ENCODE results near the gene ATOH1. TPM values are rescaled to one million over a fixed set of nuclear protein-coding genes. Genes with fewer than 3 reads are reported as not detected.

Gene ATOH1
- total RNA-seq, 1 donor from 2014 or later, result not detected

- H3K27me3 Mint-ChIP-seq (ENCODE audit: low read depth), result peaks cover 44% of the 10 kb centered on the region
- H3K4me3 Mint-ChIP-seq (ENCODE audit: unreplicated experiment), result no peak overlapping the region
- no peak for DNase-seq (ENCODE audit: low spot score)
- no peak overlapping the region for H3K27ac Mint-ChIP-seq (ENCODE audit: unreplicated experiment)
- no peak for TF ChIP-seq CTCF (IDR thresholded peaks at IDR 0.05)
- peaks cover 3% of the 10 kb centered on the region for H3K4me1 Mint-ChIP-seq (ENCODE audit: low read depth)
- H3K9me3 Mint-ChIP-seq (ENCODE audit: low read depth), result no peaks in the 10 kb centered on the region
- no peaks in the 10 kb centered on the region for H3K36me3 Mint-ChIP-seq (ENCODE audit: low read depth)
These were observed 15.5 kb upstream of the ATOH1 start for GRCh38 chr4:93813092-93813491.

GRCh38 chr4:93814141-93814540 is 14.4 kb upstream of the ATOH1 start:
- Mint-ChIP-seq H3K27ac (ENCODE audit: unreplicated experiment) (no peak overlapping the region), H3K9me3 (ENCODE audit: low read depth) (no peaks in the 10 kb centered on the region), H3K4me3 (ENCODE audit: unreplicated experiment) (no peak overlapping the region), H3K27me3 (ENCODE audit: low read depth) (peaks cover 40% of the 10 kb centered on the region), H3K4me1 (ENCODE audit: low read depth) (peaks cover 3% of the 10 kb centered on the region), H3K36me3 (ENCODE audit: low read depth) (no peaks in the 10 kb centered on the region)
- no peak for DNase-seq (ENCODE audit: low spot score)
- no peak for TF ChIP-seq CTCF (IDR thresholded peaks at IDR 0.05)

GRCh38 chr4:93814722-93815121 is 13.8 kb upstream of the ATOH1 start:
- H3K27ac Mint-ChIP-seq (ENCODE audit: unreplicated experiment), result no peak overlapping the region
- DNase-seq (ENCODE audit: low spot score), result no peak
- no peak overlapping the region for H3K4me3 Mint-ChIP-seq (ENCODE audit: unreplicated experiment)
- peaks cover 3% of the 10 kb centered on the region for H3K4me1 Mint-ChIP-seq (ENCODE audit: low read depth)
- no peak for TF ChIP-seq CTCF (IDR thresholded peaks at IDR 0.05)
- H3K36me3 Mint-ChIP-seq (ENCODE audit: low read depth), result no peaks in the 10 kb centered on the region
- H3K27me3 Mint-ChIP-seq (ENCODE audit: low read depth), result peaks cover 41% of the 10 kb centered on the region
- H3K9me3 Mint-ChIP-seq (ENCODE audit: low read depth), result no peaks in the 10 kb centered on the region

- peaks cover 75% of the 10 kb centered on the region for H3K27me3 Mint-ChIP-seq (ENCODE audit: low read depth)
- DNase-seq (ENCODE audit: low spot score), result no peak
- H3K4me3 Mint-ChIP-seq (ENCODE audit: unreplicated experiment), result no peak overlapping the region
- peaks cover 25% of the 10 kb centered on the region for H3K4me1 Mint-ChIP-seq (ENCODE audit: low read depth)
- H3K36me3 Mint-ChIP-seq (ENCODE audit: low read depth), result no peaks in the 10 kb centered on the region
- no peak for TF ChIP-seq CTCF (IDR thresholded peaks at IDR 0.05)
- H3K9me3 Mint-ChIP-seq (ENCODE audit: low read depth), result no peaks in the 10 kb centered on the region
- no peak overlapping the region for H3K27ac Mint-ChIP-seq (ENCODE audit: unreplicated experiment)
These were observed 2.9 kb upstream of the ATOH1 start for GRCh38 chr4:93825551-93826216.

- no peak for TF ChIP-seq CTCF (IDR thresholded peaks at IDR 0.05)
- H3K36me3 Mint-ChIP-seq (ENCODE audit: low read depth), result peaks cover 2% of the 10 kb centered on the region
- H3K4me1 Mint-ChIP-seq (ENCODE audit: low read depth), result peaks cover 25% of the 10 kb centered on the region
- peaks cover 83% of the 10 kb centered on the region for H3K27me3 Mint-ChIP-seq (ENCODE audit: low read depth)
- no peak overlapping the region for H3K27ac Mint-ChIP-seq (ENCODE audit: unreplicated experiment)
- no peaks in the 10 kb centered on the region for H3K9me3 Mint-ChIP-seq (ENCODE audit: low read depth)
- no peak overlapping the region for H3K4me3 Mint-ChIP-seq (ENCODE audit: unreplicated experiment)
- DNase-seq (ENCODE audit: low spot score), result no peak
These were observed 1.1 kb upstream of the ATOH1 start for GRCh38 chr4:93827272-93827947.

Measured in chondrocyte (in vitro differentiated cells).